Measurements from ENCODE around the gene PBRM1.
"Not testable (repeated sequence)": the region's sequence is repeated elsewhere in the genome, so short reads cannot be mapped to it uniquely, and the experiment has no call there.

Gene PBRM1

GRCh38 chr3:52534281-52535183 lies 151.2 kb downstream of the PBRM1 start:
- DNase-seq = peak in 2 of 3 experiments; percentile 63 to 71

DNA sequence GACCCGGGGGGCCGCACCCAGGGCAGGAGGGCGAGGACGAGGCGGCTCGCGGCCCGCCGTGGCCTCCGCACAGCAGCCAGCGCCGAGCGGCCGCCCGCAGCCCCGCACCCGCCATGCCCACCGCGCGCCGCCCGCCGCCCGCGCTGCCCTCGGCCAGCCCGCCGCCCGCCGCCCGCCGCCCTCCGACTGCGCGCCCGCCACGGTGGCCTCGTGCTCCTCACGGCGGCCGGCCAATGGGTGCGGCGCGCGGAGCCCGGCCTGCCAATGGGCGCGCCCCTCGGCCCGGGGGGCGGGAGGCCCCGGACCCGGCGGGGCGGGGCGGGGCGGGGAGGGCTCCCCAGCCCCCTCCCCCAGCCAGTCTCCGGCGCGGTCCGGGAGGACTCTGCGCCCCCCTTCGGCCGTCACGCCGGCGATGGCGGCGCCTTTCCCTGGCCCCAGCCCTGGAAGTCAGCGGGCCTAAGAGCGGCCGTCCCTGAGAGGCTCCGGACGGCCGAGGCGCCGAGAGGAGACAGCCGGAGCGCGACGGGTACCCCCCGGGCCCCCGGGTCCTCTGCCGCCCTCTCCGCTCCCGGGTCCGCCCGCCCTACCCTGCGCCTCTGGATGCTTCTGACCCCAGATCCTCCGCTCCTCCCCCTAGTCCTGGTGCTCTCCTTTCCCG lies 152.0 kb downstream of the PBRM1 start, which contains the start of gene NT5DC2:
TSS of gene NT5DC2 (minus strand) at position 235 of the 658 bp plus-strand sequence. CDS start at position 115, 120 bp downstream.
- peak; percentile 69 to 83 (median 78) for DNase-seq

DNA sequence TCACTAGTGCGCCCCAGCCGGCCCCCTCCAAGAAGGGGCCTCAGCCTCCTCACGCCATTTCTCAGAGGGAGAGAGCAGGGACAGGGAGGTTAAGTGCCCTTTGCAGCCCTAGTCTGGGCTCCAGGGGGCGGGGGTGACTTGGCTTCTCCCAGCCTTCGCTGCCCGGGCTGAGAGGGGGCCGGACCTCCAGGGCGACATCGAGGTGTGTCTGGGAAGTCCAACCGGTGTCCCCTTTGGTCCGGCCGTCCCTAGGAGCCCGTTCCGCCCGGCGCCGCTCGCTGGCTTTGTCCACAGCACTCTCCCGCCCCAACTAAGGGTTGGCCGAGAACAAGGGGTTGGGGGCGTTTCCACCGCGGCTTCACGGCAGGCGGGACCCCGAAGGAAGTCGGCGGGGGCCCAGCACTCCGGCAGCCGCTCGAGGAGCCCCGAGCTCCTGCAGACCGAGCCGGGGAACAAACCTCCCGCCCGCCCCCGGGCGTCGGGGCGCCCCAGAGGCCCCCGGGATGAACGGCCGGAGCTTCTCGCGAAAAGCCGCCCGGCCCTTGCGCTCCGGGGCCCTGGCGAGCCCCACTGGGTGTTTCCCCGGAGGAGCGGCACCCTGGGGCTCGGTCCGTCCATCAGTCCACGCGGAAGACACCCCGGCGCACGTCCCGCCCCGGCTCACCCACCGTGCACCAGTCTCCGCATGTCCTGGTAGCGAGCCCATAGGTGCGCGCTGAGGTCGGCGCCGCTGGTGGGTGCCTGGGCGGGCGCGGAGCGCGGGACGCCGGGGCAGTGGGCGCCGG lies 152.7 kb downstream of the PBRM1 start:
- peak in 2 of 3 experiments; percentile 48 to 56 for DNase-seq

GRCh38 chr3:52532517-52532837 lies 153.2 kb downstream of the PBRM1 start:
- peak in 1 of 3 experiments; percentile 45 for DNase-seq

DNA sequence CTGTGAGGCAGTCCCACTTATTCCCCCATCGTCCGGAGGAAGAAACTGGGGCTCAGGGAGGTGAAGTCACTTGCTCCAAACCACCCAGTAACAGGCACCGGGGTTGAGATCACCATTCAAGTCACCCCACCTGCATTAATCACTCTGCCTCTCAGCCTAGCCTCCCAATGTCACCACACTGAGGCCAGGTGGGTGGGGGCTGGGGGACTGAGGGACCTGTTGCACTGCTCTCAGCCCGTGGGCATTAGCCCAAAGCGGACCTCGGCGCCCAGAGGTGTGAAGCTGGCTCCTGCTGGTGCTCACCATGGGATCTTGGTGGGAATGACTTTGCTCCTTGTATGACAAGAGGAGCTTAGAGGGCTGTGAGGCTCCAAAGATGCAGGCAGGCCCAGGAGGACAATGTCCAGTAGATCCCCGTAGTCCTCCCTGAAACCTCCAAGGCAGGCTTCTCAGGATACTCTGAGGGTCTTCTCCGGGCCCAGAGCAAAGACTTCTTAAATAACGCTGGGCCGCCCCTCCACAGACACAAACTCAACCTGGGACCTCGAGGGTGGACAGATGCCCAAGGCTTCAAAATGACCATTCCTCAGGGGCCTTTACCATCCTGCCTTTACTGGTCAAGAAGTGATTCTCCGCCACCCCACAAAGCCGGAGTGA lies 153.7 kb downstream of the PBRM1 start:
- no peak for DNase-seq

- DNase-seq = no peak
These were observed 154.5 kb downstream of the PBRM1 start for GRCh38 chr3:52530918-52531826.

- no peak for DNase-seq
These were observed 156.1 kb downstream of the PBRM1 start for GRCh38 chr3:52529376-52530333.

DNA sequence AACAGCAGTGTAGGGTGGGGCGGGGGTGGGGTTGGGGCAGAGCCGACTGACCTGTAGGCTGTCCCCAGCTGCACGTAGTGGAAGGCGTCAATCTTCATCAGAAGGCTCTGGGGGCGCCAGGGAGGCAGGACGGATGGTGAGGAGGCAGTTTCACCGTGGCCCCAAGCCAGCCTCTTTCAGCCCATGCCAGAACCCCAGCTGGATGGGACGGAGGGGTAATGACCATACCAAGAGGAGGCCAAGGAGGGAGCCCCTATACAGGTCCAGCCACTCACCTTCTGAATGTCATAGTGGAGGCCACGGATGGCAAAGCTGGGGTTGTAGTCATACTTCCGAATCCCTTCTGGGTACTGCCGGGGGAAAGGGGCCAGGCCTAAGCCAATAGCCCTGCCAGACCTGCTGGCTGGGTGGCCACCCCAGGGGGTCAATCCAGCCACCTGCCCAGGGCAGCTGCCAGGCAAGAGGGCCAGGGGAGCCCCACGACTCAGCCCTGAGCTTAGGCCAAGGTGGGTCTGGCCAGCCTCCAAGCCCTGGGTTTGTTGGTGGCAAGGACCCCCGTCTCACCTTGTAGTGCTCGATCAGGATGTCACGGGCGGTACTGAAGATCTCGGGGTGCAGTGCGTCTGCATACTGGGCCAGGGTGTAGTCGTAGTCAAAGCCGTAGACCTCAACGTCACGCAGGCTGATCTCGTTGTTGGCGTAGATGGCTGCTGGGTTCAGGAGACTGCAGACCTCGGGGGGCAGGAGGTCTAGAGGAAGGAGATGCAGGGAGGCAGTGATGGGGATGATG lies 156.9 kb downstream of the PBRM1 start:
- no peak for DNase-seq

GRCh38 chr3:52527732-52528585 lies 157.8 kb downstream of the PBRM1 start:
- DNase-seq = no peak

DNA sequence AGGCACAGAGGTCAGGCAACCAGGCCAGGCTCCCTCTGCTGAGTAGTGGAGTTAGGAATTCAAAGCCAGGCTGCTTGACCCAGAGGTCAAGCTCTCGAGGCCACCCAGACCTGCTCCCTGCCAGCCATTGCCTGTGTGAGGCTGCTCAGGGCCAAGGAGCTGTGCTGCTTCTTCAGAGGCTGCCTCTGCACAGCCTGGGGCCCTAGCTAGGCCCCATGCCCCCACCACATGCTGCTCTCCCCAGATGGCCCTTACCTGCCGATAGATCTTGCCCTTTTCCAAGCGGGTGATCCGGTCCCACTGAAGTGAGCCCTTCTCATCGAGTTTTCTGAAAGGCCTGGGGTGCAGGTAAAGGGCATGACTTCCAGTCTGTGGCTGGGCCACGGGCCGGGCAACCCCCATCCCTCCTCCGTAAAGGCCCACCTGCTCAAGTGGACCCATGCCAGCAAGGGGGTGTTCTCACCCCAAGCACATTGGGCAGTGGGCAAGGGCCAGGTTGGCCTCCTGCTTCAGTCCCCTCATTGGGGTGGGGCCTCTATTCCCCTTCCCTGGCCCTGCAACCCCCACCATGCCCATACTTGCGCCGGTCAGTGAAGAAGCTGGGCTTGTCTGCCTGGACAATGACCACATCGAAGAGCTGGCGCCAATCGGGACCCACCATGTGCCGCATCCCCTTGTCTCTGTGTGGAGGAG lies 158.5 kb downstream of the PBRM1 start:
- no peak for DNase-seq

DNA sequence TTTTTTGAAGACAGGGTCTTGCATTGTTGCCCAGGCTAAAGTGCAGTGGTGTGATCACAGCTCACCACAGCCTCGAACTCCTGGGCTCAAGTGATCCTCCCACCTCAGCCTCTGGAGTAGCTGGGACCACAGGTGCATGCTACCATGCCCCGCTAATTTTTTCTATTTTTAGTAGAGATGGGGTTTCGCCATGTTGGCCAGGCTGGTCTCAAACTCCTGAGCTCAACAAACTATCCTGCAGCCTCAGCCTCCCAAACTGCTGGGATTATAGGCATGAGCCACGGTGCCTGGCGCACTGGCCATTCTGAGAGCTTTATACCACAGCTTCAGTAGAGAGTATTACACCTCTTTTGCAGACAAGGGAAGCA lies 159.1 kb downstream of the PBRM1 start:
- DNase-seq = not testable (repeated sequence)

- no peak for DNase-seq
These were observed 159.8 kb downstream of the PBRM1 start for GRCh38 chr3:52525680-52526561.

DNA sequence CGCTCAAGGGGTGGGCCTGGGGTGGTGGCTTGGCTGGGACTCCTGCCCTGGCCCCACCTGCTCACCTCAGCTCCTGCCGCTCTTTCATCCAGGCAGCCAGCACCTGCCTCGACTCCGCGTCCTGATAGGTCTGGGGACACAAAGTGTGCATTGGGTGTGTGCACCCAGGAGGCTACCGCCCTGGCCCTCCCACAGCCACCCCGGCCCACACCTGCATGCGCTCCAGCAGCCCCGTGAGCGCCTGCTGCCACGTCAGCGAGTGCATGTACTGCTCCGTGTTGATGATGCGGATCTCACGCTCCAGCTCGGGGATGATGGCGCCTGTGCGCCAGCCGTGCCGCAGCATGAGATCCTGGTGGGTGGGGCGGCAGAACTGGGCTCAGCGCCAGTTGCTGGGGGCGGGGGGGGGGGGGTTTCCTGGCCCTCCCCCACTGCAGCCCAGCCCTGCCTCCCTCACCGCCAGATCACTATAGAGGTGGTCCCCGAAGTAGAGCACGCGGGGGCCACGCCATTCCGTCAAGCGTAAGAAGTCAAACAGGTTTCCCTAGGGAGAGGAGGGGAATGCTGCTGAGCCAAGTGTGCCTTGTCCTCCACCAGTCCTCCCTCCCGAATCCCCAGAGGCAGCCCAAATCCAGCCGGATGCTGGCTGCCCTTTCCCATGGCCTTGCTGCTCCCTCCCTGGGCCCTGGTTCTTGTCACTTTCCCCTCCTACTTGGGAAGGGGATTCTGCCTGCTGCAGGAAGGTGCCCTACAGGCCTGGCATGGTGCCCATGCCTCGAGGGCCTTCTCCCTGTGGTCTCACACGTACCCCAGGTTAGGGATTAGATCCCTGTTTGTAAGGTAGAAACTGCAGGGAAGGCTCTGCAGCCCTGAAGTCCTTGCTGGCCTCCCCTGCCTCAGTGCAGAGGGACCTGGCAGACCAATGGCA lies 160.7 kb downstream of the PBRM1 start:
- DNase-seq = peak; percentile 32 to 60 (median 42)

GRCh38 chr3:52524258-52524751 lies 161.4 kb downstream of the PBRM1 start:
- DNase-seq = no peak
